ENCODE data around the gene PRR12.

GRCh38 chr19:49662011-49662410, 71.0 kb downstream of the PRR12 start:
- TF ChIP-seq, protein P1, sequence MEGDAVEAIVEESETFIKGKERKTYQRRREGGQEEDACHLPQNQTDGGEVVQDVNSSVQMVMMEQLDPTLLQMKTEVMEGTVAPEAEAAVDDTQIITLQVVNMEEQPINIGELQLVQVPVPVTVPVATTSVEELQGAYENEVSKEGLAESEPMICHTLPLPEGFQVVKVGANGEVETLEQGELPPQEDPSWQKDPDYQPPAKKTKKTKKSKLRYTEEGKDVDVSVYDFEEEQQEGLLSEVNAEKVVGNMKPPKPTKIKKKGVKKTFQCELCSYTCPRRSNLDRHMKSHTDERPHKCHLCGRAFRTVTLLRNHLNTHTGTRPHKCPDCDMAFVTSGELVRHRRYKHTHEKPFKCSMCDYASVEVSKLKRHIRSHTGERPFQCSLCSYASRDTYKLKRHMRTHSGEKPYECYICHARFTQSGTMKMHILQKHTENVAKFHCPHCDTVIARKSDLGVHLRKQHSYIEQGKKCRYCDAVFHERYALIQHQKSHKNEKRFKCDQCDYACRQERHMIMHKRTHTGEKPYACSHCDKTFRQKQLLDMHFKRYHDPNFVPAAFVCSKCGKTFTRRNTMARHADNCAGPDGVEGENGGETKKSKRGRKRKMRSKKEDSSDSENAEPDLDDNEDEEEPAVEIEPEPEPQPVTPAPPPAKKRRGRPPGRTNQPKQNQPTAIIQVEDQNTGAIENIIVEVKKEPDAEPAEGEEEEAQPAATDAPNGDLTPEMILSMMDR (IDR thresholded peaks at IDR 0.05; ENCODE audit: low read depth, low read length, missing input control): no peak
- TF ChIP-seq ATF3 (IDR thresholded peaks at IDR 0.05) (no peak), ZBTB33 (IDR thresholded peaks at IDR 0.05) (no peak), SP1 (IDR thresholded peaks at IDR 0.05) (no peak), REST (IDR thresholded peaks at IDR 0.05) (no peak), TAF1 (conservative IDR thresholded peaks at IDR 0.05) (no peak), JUND (IDR thresholded peaks at IDR 0.05) (no peak), HNF4A (conservative IDR thresholded peaks at IDR 0.05) (no peak), EGR1 (IDR thresholded peaks at IDR 0.05; ENCODE audit: low read depth in 2 of 2) (no peak)
- TF ChIP-seq, protein P2, sequence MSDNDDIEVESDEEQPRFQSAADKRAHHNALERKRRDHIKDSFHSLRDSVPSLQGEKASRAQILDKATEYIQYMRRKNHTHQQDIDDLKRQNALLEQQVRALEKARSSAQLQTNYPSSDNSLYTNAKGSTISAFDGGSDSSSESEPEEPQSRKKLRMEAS (IDR thresholded peaks at IDR 0.05): no peak

All from liver (tissue), 3 donors.